ENCODE data around the gene MYL2. TPM values are rescaled to one million over a fixed set of nuclear protein-coding genes. Genes with fewer than 3 reads are reported as not detected.
A peak's percentile ranks its signal among the peaks of the same experiment; 100 is the strongest.

Gene MYL2
- total RNA-seq, 4 donors from 2014 or later: not detected

- TF ChIP-seq CTCF (IDR thresholded peaks at IDR 0.05): no peak
- no peak for ATAC-seq (ENCODE audit: low FRiP score)
Observed at GRCh38 chr12:110948041-110948440, 27.7 kb upstream of the MYL2 start.

GRCh38 chr12:110943373-110943772 lies 23.0 kb upstream of the MYL2 start:
- no peak for ATAC-seq (ENCODE audit: low FRiP score)
- no peak for DNase-seq (ENCODE audit: low spot score)
- TF ChIP-seq CTCF (IDR thresholded peaks at IDR 0.05): no peak

More at GRCh38 chr12:110948041-110948440, 27.7 kb upstream of the MYL2 start:
- no peak for DNase-seq (ENCODE audit: low spot score)

- ATAC-seq (ENCODE audit: low FRiP score) (no peak), DNase-seq (ENCODE audit: low spot score) (no peak)
- no peak for TF ChIP-seq CTCF (IDR thresholded peaks at IDR 0.05)
Observed at GRCh38 chr12:110941391-110941790, 21.0 kb upstream of the MYL2 start.

GRCh38 chr12:110940933-110941332 lies 20.6 kb upstream of the MYL2 start:
- DNase-seq (ENCODE audit: low spot score): no peak
- ATAC-seq (ENCODE audit: low FRiP score): no peak
- no peak for TF ChIP-seq CTCF (IDR thresholded peaks at IDR 0.05)

- ATAC-seq (ENCODE audit: low FRiP score) (no peak), DNase-seq (ENCODE audit: low spot score) (no peak)
- no peak for TF ChIP-seq CTCF (IDR thresholded peaks at IDR 0.05)
Observed at GRCh38 chr12:110940296-110940695, 19.9 kb upstream of the MYL2 start.

- TF ChIP-seq CTCF (IDR thresholded peaks at IDR 0.05): peak in 1 of 3 donors; percentile 90
- ATAC-seq (ENCODE audit: low FRiP score): no peak
- DNase-seq (ENCODE audit: low spot score): no peak
Observed at GRCh38 chr12:110937104-110937641, 16.8 kb upstream of the MYL2 start.

- ATAC-seq (ENCODE audit: low FRiP score) (no peak), DNase-seq (ENCODE audit: low spot score) (no peak)
Observed at GRCh38 chr12:110936367-110937103, 16.2 kb upstream of the MYL2 start.

More at GRCh38 chr12:110936367-110937103, 16.2 kb upstream of the MYL2 start:
- TF ChIP-seq CTCF (IDR thresholded peaks at IDR 0.05): no peak

All from omental fat pad (tissue), 4 donors.